Myocyte (in vitro differentiated cells): ENCODE measurements around the gene RHOT1. TPM values are rescaled to one million over a fixed set of nuclear protein-coding genes. Genes with fewer than 3 reads are reported as not detected.
"Not testable (repeated sequence)": the region's sequence is repeated elsewhere in the genome, so short reads cannot be mapped to it uniquely, and the experiment has no call there.

ENCODE experiments used
- DNase-seq: peaks from one replicate; pipeline ENCODE4 v3.0.0-alpha.2; 2012; ENCODE audit warnings: low read depth
- polyA plus RNA-seq: library from polyadenylated mRNA; unstranded; fragments of >200 nt; gene quantifications from one replicate; pipeline ENCODE4 v1.2.1, GENCODE V29; 2012; ENCODE audit warnings: missing spikeins
- total RNA-seq: library from RNA; depleted of rRNA; stranded (reverse); fragments of >200 nt; gene quantifications from 2 replicates; pipeline ENCODE4 v1.2.3, GENCODE V29; 2014

RHOT1 gene
- 42.3 and 48.0 TPM in 2 replicates for total RNA-seq
- polyA plus RNA-seq, result 18.9 TPM

- peak; percentile 89 for DNase-seq
These were observed at the start of gene RHOT1 for GRCh38 chr17:32142038-32142856. RHOT1 (plus strand) TSS chr17:32142502; CDS start chr17:32142693, 191 bp downstream.

GRCh38 chr17:32099686-32100085 lies 42.6 kb upstream of the RHOT1 start:
- DNase-seq, result no peak

GRCh38 chr17:32100323-32100722 lies 42.0 kb upstream of the RHOT1 start:
- DNase-seq, result not testable (repeated sequence)

GRCh38 chr17:32100971-32101631 lies 41.2 kb upstream of the RHOT1 start:
- DNase-seq, result no peak

GRCh38 chr17:32102172-32102571 lies 40.1 kb upstream of the RHOT1 start:
- DNase-seq, result no peak

GRCh38 chr17:32102646-32103186 lies 39.6 kb upstream of the RHOT1 start:
- no peak for DNase-seq

GRCh38 chr17:32103476-32104113 lies 38.7 kb upstream of the RHOT1 start:
- peak; percentile 65 for DNase-seq

- DNase-seq, result no peak
These were observed 38.1 kb upstream of the RHOT1 start for GRCh38 chr17:32104158-32104557.

- not testable (repeated sequence) for DNase-seq
These were observed 35.8 kb upstream of the RHOT1 start for GRCh38 chr17:32106471-32106981.

GRCh38 chr17:32107194-32107593 lies 35.1 kb upstream of the RHOT1 start:
- DNase-seq, result not testable (repeated sequence)

GRCh38 chr17:32110596-32110995 lies 31.7 kb upstream of the RHOT1 start:
- no peak for DNase-seq

GRCh38 chr17:32111141-32111771 lies 31.0 kb upstream of the RHOT1 start:
- peak; percentile 71 for DNase-seq

- DNase-seq, result no peak
These were observed 29.9 kb upstream of the RHOT1 start for GRCh38 chr17:32112416-32112815.

GRCh38 chr17:32114536-32114935 lies 27.8 kb upstream of the RHOT1 start:
- DNase-seq, result no peak

GRCh38 chr17:32115546-32115945 lies 26.8 kb upstream of the RHOT1 start:
- DNase-seq, result not testable (repeated sequence)

- no peak for DNase-seq
These were observed 25.4 kb upstream of the RHOT1 start for GRCh38 chr17:32116937-32117336.

- DNase-seq, result no peak
These were observed 24.9 kb upstream of the RHOT1 start for GRCh38 chr17:32117399-32117798.

GRCh38 chr17:32118088-32118487 lies 24.2 kb upstream of the RHOT1 start:
- DNase-seq, result not testable (repeated sequence)

GRCh38 chr17:32118835-32119234 lies 23.5 kb upstream of the RHOT1 start:
- DNase-seq, result no peak

GRCh38 chr17:32120141-32120540 lies 22.2 kb upstream of the RHOT1 start:
- no peak for DNase-seq

- DNase-seq, result no peak
These were observed 21.6 kb upstream of the RHOT1 start for GRCh38 chr17:32120716-32121115.
